HG03108 (cell line): ENCODE data around the gene USH1C.

Experiments
- ATAC-seq: cut with Tn5 transposase; IDR thresholded peaks from one replicate; pipeline ENCODE4 v1.9.1; 2021; ENCODE audit warnings: moderate library complexity; ENCODE audit not compliant: unreplicated experiment

Gene USH1C

GRCh38 chr11:17544181-17544622, at the start of gene USH1C:
USH1C (minus strand) TSS chr11:17544416; CDS start chr11:17544307, 109 bp downstream.
- ATAC-seq, result no peak

GRCh38 chr11:17593466-17594245, 49.4 kb upstream of the USH1C start:
- ATAC-seq, result no peak

- no peak for ATAC-seq
Observed at GRCh38 chr11:17591293-17591692, 47.1 kb upstream of the USH1C start.

GRCh38 chr11:17590463-17590862, 46.2 kb upstream of the USH1C start:
- no peak for ATAC-seq

- ATAC-seq, result no peak
Observed at GRCh38 chr11:17588721-17589120, 44.5 kb upstream of the USH1C start.

GRCh38 chr11:17588166-17588565, 44.0 kb upstream of the USH1C start:
- no peak for ATAC-seq

GRCh38 chr11:17585911-17586695, 41.9 kb upstream of the USH1C start:
- ATAC-seq, result no peak

GRCh38 chr11:17581732-17582053, 37.5 kb upstream of the USH1C start:
- ATAC-seq, result no peak

GRCh38 chr11:17581036-17581731, 37.0 kb upstream of the USH1C start:
- ATAC-seq, result no peak

- no peak for ATAC-seq
Observed at GRCh38 chr11:17580271-17580670, 36.1 kb upstream of the USH1C start.

GRCh38 chr11:17579451-17579850, 35.2 kb upstream of the USH1C start:
- no peak for ATAC-seq

- ATAC-seq, result no peak
Observed at GRCh38 chr11:17578958-17579357, 34.7 kb upstream of the USH1C start.

GRCh38 chr11:17578296-17578695, 34.1 kb upstream of the USH1C start:
- no peak for ATAC-seq

GRCh38 chr11:17575431-17576425, 31.5 kb upstream of the USH1C start:
- ATAC-seq, result no peak

- ATAC-seq, result no peak
Observed at GRCh38 chr11:17574141-17575091, 30.2 kb upstream of the USH1C start.

GRCh38 chr11:17573526-17573925, 29.3 kb upstream of the USH1C start:
- no peak for ATAC-seq

GRCh38 chr11:17572791-17573460, 28.7 kb upstream of the USH1C start:
- no peak for ATAC-seq

GRCh38 chr11:17572359-17572690, 28.1 kb upstream of the USH1C start:
- ATAC-seq, result no peak
